PC-9 (cell line): ENCODE results near the gene ITGA3.

ENCODE experiments used
- EZH2 ChIP-seq: fragments of 200-600 bp; sonication (generic); IDR thresholded peaks from 2 replicates; pipeline ENCODE4 v1.8.0; 2017; ENCODE audit warnings: antibody characterized with exemption, low read depth
- TF ChIP-seq, protein P1 (sequence below): fragments of 200-600 bp; sonication (generic); conservative IDR thresholded peaks from 2 replicates; pipeline ENCODE4 v1.6.1; 2017; ENCODE audit warnings: mixed run types, antibody characterized with exemption, mild to moderate bottlenecking, moderate library complexity

- TF ChIP-seq, protein P1, sequence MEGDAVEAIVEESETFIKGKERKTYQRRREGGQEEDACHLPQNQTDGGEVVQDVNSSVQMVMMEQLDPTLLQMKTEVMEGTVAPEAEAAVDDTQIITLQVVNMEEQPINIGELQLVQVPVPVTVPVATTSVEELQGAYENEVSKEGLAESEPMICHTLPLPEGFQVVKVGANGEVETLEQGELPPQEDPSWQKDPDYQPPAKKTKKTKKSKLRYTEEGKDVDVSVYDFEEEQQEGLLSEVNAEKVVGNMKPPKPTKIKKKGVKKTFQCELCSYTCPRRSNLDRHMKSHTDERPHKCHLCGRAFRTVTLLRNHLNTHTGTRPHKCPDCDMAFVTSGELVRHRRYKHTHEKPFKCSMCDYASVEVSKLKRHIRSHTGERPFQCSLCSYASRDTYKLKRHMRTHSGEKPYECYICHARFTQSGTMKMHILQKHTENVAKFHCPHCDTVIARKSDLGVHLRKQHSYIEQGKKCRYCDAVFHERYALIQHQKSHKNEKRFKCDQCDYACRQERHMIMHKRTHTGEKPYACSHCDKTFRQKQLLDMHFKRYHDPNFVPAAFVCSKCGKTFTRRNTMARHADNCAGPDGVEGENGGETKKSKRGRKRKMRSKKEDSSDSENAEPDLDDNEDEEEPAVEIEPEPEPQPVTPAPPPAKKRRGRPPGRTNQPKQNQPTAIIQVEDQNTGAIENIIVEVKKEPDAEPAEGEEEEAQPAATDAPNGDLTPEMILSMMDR, result no peak
- no peak for TF ChIP-seq EZH2
Measured at GRCh38 chr17:50071692-50072091, 15.8 kb downstream of the ITGA3 start.
